Spleen (tissue), 7 donors: ENCODE measurements around the gene SESTD1.

Source experiments
- POLR2A ChIP-seq, 3 donors: fragments of 450-650 bp; IDR thresholded peaks; one replicate each; pipeline ENCODE4 v1.5.1; 2017; ENCODE audit warnings: antibody characterized with exemption in 3 of 3, mild to moderate bottlenecking in 1 of 3
- POLR2AphosphoS5 ChIP-seq, 3 donors: sonication (generic); formaldehyde crosslinking; IDR thresholded peaks; one replicate each; pipeline ENCODE4 v1.5.1; 2017; ENCODE audit warnings: antibody characterized with exemption in 3 of 3
- TF ChIP-seq, protein P1 (sequence below), 11 experiments: fragments of 200-600 bp in 7 of 11; fragments of 450-650 bp in 4 of 11; sonication (generic) in 4 of 11; IDR thresholded peaks in 8 of 11; conservative IDR thresholded peaks in 3 of 11; 1 replicate in 7 of 11; 2 replicates in 4 of 11; pipeline versions ENCODE4 v1.4.0 to v1.8.0; 2016 to 2021; ENCODE audit warnings: antibody characterized with exemption in 11 of 11, inconsistent platforms in 4 of 11, mild to moderate bottlenecking in 1 of 11
- donor health status: DM: no; HTN: no; CAD: no; lungs with moderate emphysema.
- donor health status: DM: no; HTN: no; CAD: no.
- donor health status: DM: no; HTN: no; CAD: no.

DNA sequence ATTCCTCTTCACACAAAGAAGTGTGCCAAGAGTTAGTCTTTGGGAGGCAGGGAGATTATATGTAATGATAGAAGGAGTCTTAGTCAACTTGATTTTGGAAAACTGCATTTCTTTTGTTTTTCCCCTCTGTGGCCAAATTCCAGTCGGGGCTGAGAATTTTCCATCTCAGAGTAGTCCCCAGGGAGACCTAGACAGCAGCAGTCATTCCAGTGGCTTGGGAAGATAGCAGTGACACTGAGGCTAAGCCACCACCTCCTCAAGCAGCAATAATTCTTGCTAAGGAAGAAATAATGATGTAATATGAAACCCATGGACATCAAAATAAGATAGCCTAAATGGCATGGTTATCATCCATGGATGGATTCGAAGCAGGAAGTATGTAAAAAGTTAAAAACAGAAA lies 193.7 kb downstream of the SESTD1 start:
- TF ChIP-seq, protein P1, sequence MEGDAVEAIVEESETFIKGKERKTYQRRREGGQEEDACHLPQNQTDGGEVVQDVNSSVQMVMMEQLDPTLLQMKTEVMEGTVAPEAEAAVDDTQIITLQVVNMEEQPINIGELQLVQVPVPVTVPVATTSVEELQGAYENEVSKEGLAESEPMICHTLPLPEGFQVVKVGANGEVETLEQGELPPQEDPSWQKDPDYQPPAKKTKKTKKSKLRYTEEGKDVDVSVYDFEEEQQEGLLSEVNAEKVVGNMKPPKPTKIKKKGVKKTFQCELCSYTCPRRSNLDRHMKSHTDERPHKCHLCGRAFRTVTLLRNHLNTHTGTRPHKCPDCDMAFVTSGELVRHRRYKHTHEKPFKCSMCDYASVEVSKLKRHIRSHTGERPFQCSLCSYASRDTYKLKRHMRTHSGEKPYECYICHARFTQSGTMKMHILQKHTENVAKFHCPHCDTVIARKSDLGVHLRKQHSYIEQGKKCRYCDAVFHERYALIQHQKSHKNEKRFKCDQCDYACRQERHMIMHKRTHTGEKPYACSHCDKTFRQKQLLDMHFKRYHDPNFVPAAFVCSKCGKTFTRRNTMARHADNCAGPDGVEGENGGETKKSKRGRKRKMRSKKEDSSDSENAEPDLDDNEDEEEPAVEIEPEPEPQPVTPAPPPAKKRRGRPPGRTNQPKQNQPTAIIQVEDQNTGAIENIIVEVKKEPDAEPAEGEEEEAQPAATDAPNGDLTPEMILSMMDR (IDR thresholded peaks at IDR 0.05 in 8 of 11, conservative IDR thresholded peaks at IDR 0.05 in 3 of 11): no peak
- TF ChIP-seq POLR2AphosphoS5 (IDR thresholded peaks at IDR 0.05): no peak
- no peak for TF ChIP-seq POLR2A (IDR thresholded peaks at IDR 0.05)
